Left ventricle myocardium inferior (tissue), 1 donor: Measurements from ENCODE around the gene EIF2B4. TPM values are rescaled to one million over a fixed set of nuclear protein-coding genes. Genes with fewer than 3 reads are reported as not detected.

Experiments
- DNase-seq: peaks from one replicate; pipeline ENCODE4 v3.0.0-alpha.2; 2020
- H3K27ac ChIP-seq: fragments of 200-600 bp; replicated peaks from 2 replicates; pipeline ENCODE4 v1.8.0; 2021
- H3K27me3 ChIP-seq: fragments of 200-600 bp; 2 replicates; pipeline ENCODE4 v1.8.0; 2021; ENCODE audit warnings: low read depth
- H3K36me3 ChIP-seq: fragments of 200-600 bp; 2 replicates; pipeline ENCODE4 v1.8.0; 2021
- H3K4me1 ChIP-seq: fragments of 200-600 bp; 2 replicates; pipeline ENCODE4 v1.8.0; 2021
- H3K4me3 ChIP-seq: fragments of 200-600 bp; 2 replicates; pipeline ENCODE4 v1.8.0; 2021; ENCODE audit warnings: mild to moderate bottlenecking, moderate library complexity
- H3K9me3 ChIP-seq: fragments of 200-600 bp; replicated peaks from 2 replicates; pipeline ENCODE4 v1.8.0; 2021
- intact Hi-C: fragments of 100-400 bp; cut with micrococcal nuclease; formaldehyde crosslinking; loops from one replicate; pipeline ENCODE4 v1.11.0; 2022
- total RNA-seq: library from RNA; stranded (reverse); fragmentation: NEBNext Ultra II Directional; extraction: Animal tissue kit (Norgen Biotek cat#: 25700); gene quantifications from one replicate; pipeline ENCODE4 v1.2.1, GENCODE V29; 2021
- TF ChIP-seq, protein P1 (sequence below): fragments of 200-600 bp; IDR thresholded peaks from 2 replicates; pipeline ENCODE4 v1.8.0; 2021; ENCODE audit warnings: antibody characterized with exemption, mild to moderate bottlenecking, borderline replicate concordance
- donor health status: DM: no; HTN: yes; CAD: no; lungs with severe emphysema.

The EIF2B4 gene
- total RNA-seq, 1 donor from 2014 or later, result 34.1 TPM

DNA sequence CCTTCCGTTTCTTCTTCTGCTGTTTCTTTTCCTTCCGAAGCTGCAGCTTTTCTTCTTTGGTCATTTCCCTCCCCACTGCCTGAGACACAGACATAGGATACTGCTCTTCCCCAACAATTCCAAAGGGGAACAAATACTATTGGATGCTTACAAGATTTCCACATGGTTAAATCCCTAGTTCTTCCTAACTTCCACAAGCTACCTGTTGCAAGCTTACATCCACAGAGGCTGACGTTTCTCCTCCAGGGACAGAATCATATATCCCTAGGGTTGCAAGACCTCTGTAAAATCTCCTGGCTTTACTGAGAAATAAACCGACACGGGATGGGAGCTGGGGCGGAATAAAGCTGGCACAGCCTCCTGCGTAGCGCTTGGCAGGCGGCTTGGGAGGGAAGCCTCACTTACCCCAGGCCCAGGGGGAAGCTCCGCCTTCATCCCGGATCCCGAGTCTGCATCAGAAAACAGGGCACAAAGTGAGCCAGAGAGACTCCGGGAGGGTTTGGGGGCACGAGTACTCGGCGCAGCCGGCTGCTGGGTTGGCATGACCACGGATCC, 590 bp downstream of the EIF2B4 start:
- DNase-seq, result peak; percentile 64
- TF ChIP-seq, protein P1, sequence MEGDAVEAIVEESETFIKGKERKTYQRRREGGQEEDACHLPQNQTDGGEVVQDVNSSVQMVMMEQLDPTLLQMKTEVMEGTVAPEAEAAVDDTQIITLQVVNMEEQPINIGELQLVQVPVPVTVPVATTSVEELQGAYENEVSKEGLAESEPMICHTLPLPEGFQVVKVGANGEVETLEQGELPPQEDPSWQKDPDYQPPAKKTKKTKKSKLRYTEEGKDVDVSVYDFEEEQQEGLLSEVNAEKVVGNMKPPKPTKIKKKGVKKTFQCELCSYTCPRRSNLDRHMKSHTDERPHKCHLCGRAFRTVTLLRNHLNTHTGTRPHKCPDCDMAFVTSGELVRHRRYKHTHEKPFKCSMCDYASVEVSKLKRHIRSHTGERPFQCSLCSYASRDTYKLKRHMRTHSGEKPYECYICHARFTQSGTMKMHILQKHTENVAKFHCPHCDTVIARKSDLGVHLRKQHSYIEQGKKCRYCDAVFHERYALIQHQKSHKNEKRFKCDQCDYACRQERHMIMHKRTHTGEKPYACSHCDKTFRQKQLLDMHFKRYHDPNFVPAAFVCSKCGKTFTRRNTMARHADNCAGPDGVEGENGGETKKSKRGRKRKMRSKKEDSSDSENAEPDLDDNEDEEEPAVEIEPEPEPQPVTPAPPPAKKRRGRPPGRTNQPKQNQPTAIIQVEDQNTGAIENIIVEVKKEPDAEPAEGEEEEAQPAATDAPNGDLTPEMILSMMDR, result no peak
- Histone ChIP-seq H3K9me3 (no peaks in the 10 kb centered on the region), H3K27ac (peak overlapping the region; percentile 97), H3K4me1 (peaks cover 47% of the 10 kb centered on the region), H3K4me3 (peak overlapping the region; percentile 89), H3K36me3 (peaks cover 63% of the 10 kb centered on the region), H3K27me3 (no peaks in the 10 kb centered on the region)
- intact Hi-C loops, result no loop called here

DNA sequence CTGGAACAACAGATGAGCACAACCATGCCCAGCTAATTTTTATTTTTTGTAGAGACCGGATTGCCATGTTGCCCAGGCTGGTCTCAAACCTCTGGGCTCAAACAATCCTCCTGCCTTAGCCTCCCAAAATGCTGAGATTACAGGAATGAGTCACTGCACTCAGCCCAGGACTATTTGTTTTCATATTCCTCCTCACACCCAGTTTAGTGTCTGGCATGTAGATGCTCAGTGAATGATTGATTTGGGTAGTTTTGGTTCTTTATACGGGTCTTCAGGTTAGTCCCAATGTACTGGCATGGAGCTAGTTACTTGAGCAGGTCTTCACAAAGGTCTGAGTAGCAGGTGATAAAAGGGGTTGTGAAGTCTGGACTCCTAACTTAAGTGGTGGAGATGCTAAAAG, 6.2 kb downstream of the EIF2B4 start:
- H3K4me3 ChIP-seq, result no peak overlapping the region
- intact Hi-C loops, result no loop called here
- TF ChIP-seq, protein P1, result no peak
- no peak overlapping the region for H3K27ac ChIP-seq
- no peaks in the 10 kb centered on the region for H3K9me3 ChIP-seq
- H3K36me3 ChIP-seq, result peaks cover 55% of the 10 kb centered on the region
- no peak for DNase-seq
- no peaks in the 10 kb centered on the region for H3K27me3 ChIP-seq
- H3K4me1 ChIP-seq, result peaks cover 6% of the 10 kb centered on the region

DNA sequence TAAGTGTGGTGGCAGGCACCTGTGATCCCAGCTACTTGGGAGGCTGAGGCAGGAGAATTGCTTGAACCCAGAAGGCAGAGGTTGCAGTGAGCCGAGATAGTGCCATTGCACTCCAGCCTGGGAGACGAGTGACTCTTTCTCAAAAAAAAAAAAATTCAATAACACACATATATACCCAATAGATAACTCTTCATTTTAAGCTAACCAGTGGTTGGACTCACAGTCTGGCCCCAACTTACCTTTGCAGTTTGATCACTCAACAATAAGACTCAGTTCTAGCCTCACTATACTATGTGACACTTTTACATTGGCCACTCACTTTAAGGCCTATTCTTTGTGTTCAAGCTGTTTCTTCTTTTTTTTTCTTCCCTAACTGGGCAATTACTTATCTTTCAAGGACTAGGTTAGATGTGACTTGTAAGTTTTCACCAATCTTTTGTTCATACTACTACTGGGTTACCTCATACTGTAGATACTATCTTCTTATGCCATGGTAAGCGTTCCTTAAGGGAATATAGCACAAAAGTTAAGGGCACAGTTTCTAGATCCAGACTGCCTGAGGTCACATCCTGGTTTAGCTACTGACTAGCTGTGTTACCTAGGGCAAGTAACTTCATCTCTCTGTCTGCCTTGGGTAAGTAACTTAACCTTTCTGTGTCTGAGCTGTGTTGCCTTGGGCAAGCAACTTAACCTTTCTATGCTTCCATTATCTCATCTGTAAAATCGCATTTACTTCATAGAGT, 7.3 kb downstream of the EIF2B4 start:
- DNase-seq, result no peak
- TF ChIP-seq, protein P1, result no peak
- Histone ChIP-seq H3K27me3 (no peaks in the 10 kb centered on the region), H3K4me3 (no peak overlapping the region), H3K36me3 (peaks cover 45% of the 10 kb centered on the region), H3K9me3 (no peaks in the 10 kb centered on the region), H3K4me1 (peaks cover 7% of the 10 kb centered on the region), H3K27ac (no peak overlapping the region)
- intact Hi-C loops, result no loop called here

DNA sequence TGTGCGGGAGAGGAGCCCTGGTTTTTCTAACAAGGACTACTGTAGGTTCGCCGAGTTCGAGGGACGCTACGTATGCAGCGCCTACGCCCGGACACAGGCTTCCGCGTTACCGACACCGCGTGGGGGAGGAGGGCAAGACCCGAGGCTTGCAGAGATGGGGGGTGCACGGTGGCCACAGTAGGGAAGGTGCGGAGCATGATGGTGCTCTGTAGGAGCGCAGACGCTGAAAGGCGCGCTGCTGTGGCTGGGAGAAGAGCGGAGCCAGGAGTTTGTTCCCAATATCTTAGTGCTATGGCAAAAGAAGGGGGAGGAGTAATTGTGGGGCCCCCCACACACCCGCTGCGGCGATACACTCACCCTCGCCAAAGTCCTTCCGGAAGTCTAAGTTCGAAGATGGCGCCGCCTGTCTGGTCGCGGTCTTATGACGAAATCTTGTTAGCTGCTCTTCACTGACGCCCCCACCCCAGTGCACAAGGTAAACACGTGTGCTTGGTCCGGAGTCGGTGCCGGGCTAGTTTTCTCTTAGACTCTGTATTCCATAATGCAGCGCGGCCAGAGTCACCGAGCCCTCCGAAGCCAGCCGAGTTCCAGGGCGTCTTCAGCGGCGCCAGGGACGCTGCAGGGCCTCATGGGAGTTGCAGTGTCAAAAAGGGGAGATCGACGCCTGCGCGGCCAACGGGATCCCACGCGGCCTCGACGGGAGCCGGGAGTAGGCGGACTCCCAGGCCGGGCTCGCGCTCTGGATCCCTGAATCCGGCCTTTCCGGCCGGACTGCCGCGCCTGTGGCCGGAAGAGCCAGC, 13.6 kb downstream of the EIF2B4 start, which contains the start of gene GTF3C2:
Gene GTF3C2 (minus strand): TSS at position 383 of the 800 bp plus-strand sequence. CDS start 13,210 bp downstream, outside the sequence.
- DNase-seq, result peak; percentile 95
- Histone ChIP-seq H3K4me3 (peak within 1 kb of the TSS; percentile 93), H3K36me3 (no peaks in the 10 kb centered on the region), H3K27me3 (no peaks in the 10 kb centered on the region), H3K27ac (peak within 1 kb of the TSS; percentile 97), H3K9me3 (no peaks in the 10 kb centered on the region), H3K4me1 (peaks cover 51% of the 10 kb centered on the region)
- intact Hi-C loops, result no loop called here
- TF ChIP-seq, protein P1, result peak; percentile 20

DNA sequence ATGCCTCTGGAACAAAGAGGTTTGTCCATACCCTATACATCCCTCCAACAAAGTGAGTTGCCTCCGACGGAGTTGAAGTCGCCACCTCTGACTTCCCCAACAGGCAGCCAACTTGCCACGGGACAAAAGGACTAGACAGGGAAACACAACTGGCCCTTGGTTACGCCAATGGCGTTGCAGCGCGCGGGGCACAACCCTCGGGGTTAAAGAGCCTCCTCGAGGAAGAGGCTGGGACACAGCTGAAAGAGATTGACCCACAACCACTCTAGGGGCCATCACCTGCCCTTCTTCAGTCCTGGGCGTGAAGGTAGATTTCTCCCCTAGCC, 14.1 kb downstream of the EIF2B4 start:
- H3K27me3 ChIP-seq, result no peaks in the 10 kb centered on the region
- TF ChIP-seq, protein P1, result no peak
- H3K27ac ChIP-seq, result peak overlapping the region; percentile 97
- H3K4me1 ChIP-seq, result peaks cover 51% of the 10 kb centered on the region
- H3K9me3 ChIP-seq, result no peaks in the 10 kb centered on the region
- H3K36me3 ChIP-seq, result no peaks in the 10 kb centered on the region
- intact Hi-C loops, result no loop called here
- no peak for DNase-seq
- H3K4me3 ChIP-seq, result peak overlapping the region; percentile 93
